Common myeloid progenitor, CD34-positive (primary cell): ENCODE results near the gene SMNDC1.

Experiments
- CTCF ChIA-PET: fragments of 350-600 bp; sonication (Branson Sonifier 250); formaldehyde crosslinking; loops from one replicate; lab custom pipeline; 2021; ENCODE audit warnings: antibody characterized with exemption; lab: Charles Lee
- POLR2A ChIA-PET: fragments of 350-600 bp; sonication (Branson Sonifier 250); formaldehyde crosslinking; loops from one replicate; lab custom pipeline; 2021; ENCODE audit warnings: antibody characterized with exemption; lab: Charles Lee
- DNase-seq, 3 donors: peaks; one replicate each; pipeline versions ENCODE4 v3.0.0 to v3.0.0-alpha.2; 2013
- H3K27ac ChIP-seq, 2 experiments: 1 replicate in 1 of 2; 2 replicates in 1 of 2; pipeline ENCODE4 v1.7.0; 2013; ENCODE audit warnings: inconsistent platforms in 2 of 2, low read length in 2 of 2, mild to moderate bottlenecking in 2 of 2, low read depth in 1 of 2, moderate library complexity in 1 of 2; ENCODE audit not compliant: severe bottlenecking in 2 of 2, insufficient read depth in 1 of 2, poor library complexity in 1 of 2
- H3K27me3 ChIP-seq, 5 experiments: replicated peaks in 2 of 5; 1 replicate in 3 of 5; 2 replicates in 2 of 5; pipeline versions ENCODE4 v1.6.1 to v1.7.0; 2013; ENCODE audit warnings: low read length in 4 of 5, mild to moderate bottlenecking in 2 of 5, moderate library complexity in 2 of 5, inconsistent platforms in 1 of 5; ENCODE audit not compliant: insufficient read depth in 5 of 5, control insufficient read depth in 4 of 5
- H3K36me3 ChIP-seq, 4 experiments: 1 replicate in 2 of 4; 2 replicates in 2 of 4; pipeline versions ENCODE4 v1.6.1 to v1.7.0; 2013; ENCODE audit warnings: low read length in 3 of 4, control low read depth in 1 of 4, mild to moderate bottlenecking in 1 of 4; ENCODE audit not compliant: control insufficient read depth in 4 of 4, insufficient read depth in 4 of 4
- H3K4me1 ChIP-seq, 4 experiments: 1 replicate in 3 of 4; 2 replicates in 1 of 4; pipeline versions ENCODE4 v1.6.1 to v1.7.1; 2013; ENCODE audit warnings: low read length in 3 of 4, mild to moderate bottlenecking in 3 of 4, control low read depth in 1 of 4, inconsistent platforms in 1 of 4, moderate library complexity in 1 of 4; ENCODE audit not compliant: control insufficient read depth in 4 of 4, insufficient read depth in 4 of 4; ENCODE audit errors: control extremely low read depth in 1 of 4
- H3K4me3 ChIP-seq, 7 experiments: 1 replicate in 4 of 7; 2 replicates in 3 of 7; pipeline versions ENCODE4 v1.5.1 to v1.7.0; 2013; ENCODE audit warnings: mild to moderate bottlenecking in 7 of 7, low read length in 6 of 7, moderate library complexity in 6 of 7, inconsistent platforms in 2 of 7, low read depth in 2 of 7, control low read depth in 1 of 7; ENCODE audit not compliant: insufficient read depth in 4 of 7, control insufficient read depth in 1 of 7; ENCODE audit errors: extremely low read depth in 1 of 7
- H3K9me3 ChIP-seq, 5 experiments: 1 replicate in 4 of 5; 2 replicates in 1 of 5; pipeline versions ENCODE4 v1.6.1 to v1.7.1; 2013; ENCODE audit warnings: low read length in 4 of 5, mild to moderate bottlenecking in 2 of 5, inconsistent platforms in 1 of 5, low read depth in 1 of 5, moderate library complexity in 1 of 5; ENCODE audit not compliant: control insufficient read depth in 4 of 5, insufficient read depth in 2 of 5; ENCODE audit errors: control extremely low read depth in 1 of 5
- WGBS: methylation state at CpG from one replicate; pipeline ENCODE4 v1.1.5; 2013; ENCODE audit not compliant: insufficient coverage; 5-methylcytosine and 5-hydroxymethylcytosine counted together

SMNDC1 gene

DNA sequence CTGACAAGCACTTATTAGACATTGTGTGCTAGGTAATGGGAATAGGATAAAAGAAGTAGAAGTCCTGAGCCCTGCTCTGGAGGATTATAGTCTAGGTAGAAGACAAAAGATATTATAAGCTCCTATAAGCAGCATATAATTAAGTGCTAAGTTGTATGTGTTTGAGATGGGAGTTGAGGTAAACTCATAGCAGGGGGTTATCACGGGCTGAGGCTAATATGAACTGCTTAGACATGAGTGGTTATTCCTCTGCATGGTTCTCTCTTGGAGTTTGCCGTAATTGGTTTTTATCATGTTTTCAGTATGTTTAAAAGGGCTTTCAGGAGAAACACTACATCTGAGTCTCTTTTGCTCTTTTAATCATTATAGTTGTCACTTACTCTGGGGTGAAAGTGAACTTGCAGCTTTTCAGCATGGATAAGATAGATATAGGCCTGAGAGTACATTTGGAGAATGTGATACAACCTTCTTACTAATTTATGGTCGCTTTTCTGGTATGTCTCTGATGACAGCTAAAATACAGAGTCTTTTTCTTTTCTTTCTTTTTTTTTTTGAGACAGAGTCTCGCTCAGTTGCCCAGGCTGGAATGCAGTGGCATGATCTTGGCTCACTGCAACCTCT lies 39.0 kb downstream of the SMNDC1 start:
- H3K4me3 ChIP-seq, result no peak overlapping the region
- ChIA-PET POLR2A (no interaction called here), CTCF (no interaction called here)
- H3K9me3 ChIP-seq, result no peaks in the 10 kb centered on the region
- no peaks in the 10 kb centered on the region for H3K36me3 ChIP-seq
- peaks cover 3 to 20% (median 7%) of the 10 kb centered on the region in 4 experiments for H3K4me1 ChIP-seq
- DNase-seq, result no peak
- H3K27me3 ChIP-seq, result no peaks in the 10 kb centered on the region
- no peak overlapping the region for H3K27ac ChIP-seq
- 100% methylated on average over 2 of the region's 4 CpGs for WGBS

GRCh38 chr10:110263164-110263563 lies 41.6 kb downstream of the SMNDC1 start:
- no peak for DNase-seq
- no CpG with 5 or more reads among the region's 1 CpG for WGBS
- no peaks in the 10 kb centered on the region for H3K9me3 ChIP-seq
- H3K4me1 ChIP-seq, result peaks cover 0 to 3% (median 0%) of the 10 kb centered on the region in 4 experiments
- H3K36me3 ChIP-seq, result no peaks in the 10 kb centered on the region
- no peaks in the 10 kb centered on the region for H3K27me3 ChIP-seq
- CTCF ChIA-PET, result interaction anchor here (0.9 to 1.4 kb wide), 5 partner anchors 12 to 110 kb away, joined by 3 to 7 read pairs (median 3); no protein-coding TSS in a partner anchor
- H3K27ac ChIP-seq, result no peak overlapping the region
- POLR2A ChIA-PET, result no interaction called here
- H3K4me3 ChIP-seq, result no peak overlapping the region

- ChIA-PET POLR2A (interaction anchor here (0.7 kb wide), 1 partner anchor 77 kb away, joined by 3 read pairs; no protein-coding TSS in a partner anchor), CTCF (interaction anchor here (2.0 kb wide), 1 partner anchor 16 kb away, joined by 5 read pairs; no protein-coding TSS in a partner anchor)
- WGBS, result no CpG with 5 or more reads among the region's 1 CpG
These were observed 43.8 kb downstream of the SMNDC1 start for GRCh38 chr10:110260746-110261477.

DNA sequence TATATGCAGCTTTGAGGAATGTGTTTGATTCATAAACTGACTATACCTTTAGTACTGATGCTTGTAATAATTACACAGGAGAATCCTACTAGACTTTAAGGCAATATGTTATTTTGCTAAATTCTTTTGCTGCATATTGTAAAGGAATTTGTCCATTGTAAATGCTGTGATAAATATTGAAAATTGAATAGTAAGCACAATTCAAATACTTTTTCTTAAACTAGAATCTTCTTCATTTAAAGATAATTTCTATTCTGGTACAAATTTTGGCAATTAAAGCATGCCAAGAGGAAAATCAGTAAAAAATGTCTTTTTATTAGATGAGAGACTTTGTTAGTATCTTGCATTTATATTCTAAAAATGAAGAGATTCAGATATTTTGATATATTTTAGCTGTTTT lies 45.4 kb downstream of the SMNDC1 start:
- CTCF ChIA-PET, result interaction anchor here (1.1 to 1.2 kb wide), 2 partner anchors 19 to 52 kb away, joined by 3 read pairs; partner anchors contain the start of gene MXI1
- Histone ChIP-seq H3K4me1 (peaks cover 0 to 3% (median under 1%) of the 10 kb centered on the region in 4 experiments), H3K27ac (no peak overlapping the region), H3K36me3 (no peaks in the 10 kb centered on the region), H3K27me3 (no peaks in the 10 kb centered on the region), H3K4me3 (no peak overlapping the region), H3K9me3 (peaks cover 0 to 2% (median 0%) of the 10 kb centered on the region in 5 experiments)
- POLR2A ChIA-PET, result interaction anchor here (0.6 kb wide), 1 partner anchor 116 kb away, joined by 3 read pairs; no protein-coding TSS in a partner anchor
- no peak for DNase-seq

More at GRCh38 chr10:110260746-110261477, 43.8 kb downstream of the SMNDC1 start:
- no peak overlapping the region for H3K4me3 ChIP-seq
- H3K36me3 ChIP-seq, result no peaks in the 10 kb centered on the region
- DNase-seq, result no peak
- no peak overlapping the region for H3K27ac ChIP-seq
- no peaks in the 10 kb centered on the region for H3K9me3 ChIP-seq
- H3K4me1 ChIP-seq, result peaks cover 0 to 3% (median 0%) of the 10 kb centered on the region in 4 experiments
- no peaks in the 10 kb centered on the region for H3K27me3 ChIP-seq

DNA sequence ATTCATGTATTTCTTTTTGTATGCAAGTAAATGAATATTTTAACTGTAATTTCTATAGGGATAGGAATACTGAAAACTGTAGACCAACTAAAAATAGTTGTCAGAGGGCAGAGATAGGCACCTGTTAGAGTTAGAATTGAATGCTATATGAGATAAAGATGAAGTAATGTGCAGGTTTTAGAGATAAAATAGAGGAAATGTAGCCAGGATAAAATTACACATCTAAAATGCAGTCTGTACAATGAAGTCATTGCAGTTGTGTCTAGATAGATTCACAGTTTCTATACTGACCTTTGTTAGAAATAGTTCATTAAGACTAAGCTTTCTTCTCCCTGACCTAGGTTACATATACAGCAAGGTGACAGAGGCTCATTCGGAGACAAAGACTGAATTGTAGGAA lies 46.2 kb downstream of the SMNDC1 start:
- Histone ChIP-seq H3K4me3 (no peak overlapping the region), H3K36me3 (no peaks in the 10 kb centered on the region), H3K27me3 (no peaks in the 10 kb centered on the region), H3K4me1 (peaks cover 0 to 3% (median under 1%) of the 10 kb centered on the region in 4 experiments), H3K9me3 (peaks cover 0 to 2% (median 0%) of the 10 kb centered on the region in 5 experiments), H3K27ac (no peak overlapping the region)
- ChIA-PET CTCF (interaction anchor here (0.9 to 1.5 kb wide), 5 partner anchors 8 to 51 kb away, joined by 3 to 5 read pairs (median 3); partner anchors contain the start of gene MXI1), POLR2A (interaction anchor here (0.6 kb wide), 1 partner anchor 116 kb away, joined by 3 read pairs; no protein-coding TSS in a partner anchor)
- DNase-seq, result peak in 1 of 3 donors; percentile 16
- no CpG with 5 or more reads among the region's 1 CpG for WGBS

DNA sequence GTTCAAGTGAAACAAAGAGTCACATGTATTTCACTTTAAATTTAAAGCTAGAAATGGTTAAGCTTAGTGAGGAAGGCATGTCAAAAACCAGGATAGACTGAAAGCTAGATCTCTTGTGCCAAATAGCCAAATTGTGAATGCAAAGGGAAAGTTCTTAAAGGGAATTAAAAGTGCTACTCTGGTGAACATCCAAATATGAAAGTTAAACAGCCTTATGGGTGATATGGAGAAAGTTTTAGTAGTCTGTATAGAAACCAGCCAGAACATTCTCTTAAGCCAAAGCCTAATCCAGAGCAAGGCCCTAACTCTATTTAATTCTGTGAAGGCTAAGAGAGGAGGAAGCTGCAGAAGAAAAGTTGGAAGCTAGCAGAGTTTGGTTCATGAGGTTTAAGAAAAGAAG lies 50.3 kb downstream of the SMNDC1 start:
- Histone ChIP-seq H3K27me3 (no peaks in the 10 kb centered on the region), H3K27ac (no peak overlapping the region), H3K36me3 (peaks cover 0 to 3% (median 0%) of the 10 kb centered on the region in 4 experiments), H3K4me3 (no peak overlapping the region), H3K9me3 (peaks cover 0 to 2% (median 0%) of the 10 kb centered on the region in 5 experiments), H3K4me1 (peaks cover 0 to 1% (median 0%) of the 10 kb centered on the region in 4 experiments)
- no peak for DNase-seq
- POLR2A ChIA-PET, result no interaction called here
- CTCF ChIA-PET, result interaction anchor here (0.8 to 1.5 kb wide), 4 partner anchors 13 to 116 kb away, joined by 3 to 4 read pairs (median 3); no protein-coding TSS in a partner anchor
